NCI-H2107 treated with DMSO at 0.1 percent for 48 hours (cell line): ENCODE data around the gene CHM.
"Not testable (repeated sequence)": the region's sequence is repeated elsewhere in the genome, so short reads cannot be mapped to it uniquely, and the experiment has no call there.

Source experiments
- DNase-seq: peaks from one replicate; lab custom pipeline; 2025; ENCODE audit not compliant: unreplicated experiment; lab: John Stamatoyannopoulos, UW

The CHM gene

GRCh38 chrX:86047174-86047935 is at the start of gene CHM:
Gene CHM (minus strand): TSS chrX:86047558. CDS start chrX:86047532, 26 bp downstream.
- no peak for DNase-seq

DNA sequence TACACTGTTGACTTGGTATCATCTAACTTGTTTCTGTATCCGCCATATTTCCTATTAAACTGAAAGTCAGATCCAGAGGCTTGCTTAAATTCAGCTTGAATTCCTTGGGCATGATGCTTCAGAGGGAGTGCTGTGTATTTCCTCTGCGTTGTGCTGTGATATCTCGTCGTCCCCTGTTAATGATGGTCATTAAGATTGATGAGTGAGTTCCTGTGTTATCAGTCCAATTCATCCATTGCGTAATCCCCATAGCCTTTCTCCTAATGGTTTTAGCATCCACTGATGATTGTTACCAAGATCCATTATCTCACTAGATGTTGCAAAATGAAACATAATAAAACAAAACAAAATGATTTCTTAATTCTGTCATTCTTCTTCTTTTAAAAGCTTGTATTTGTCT is 31.3 kb upstream of the CHM start:
- DNase-seq, result no peak

DNA sequence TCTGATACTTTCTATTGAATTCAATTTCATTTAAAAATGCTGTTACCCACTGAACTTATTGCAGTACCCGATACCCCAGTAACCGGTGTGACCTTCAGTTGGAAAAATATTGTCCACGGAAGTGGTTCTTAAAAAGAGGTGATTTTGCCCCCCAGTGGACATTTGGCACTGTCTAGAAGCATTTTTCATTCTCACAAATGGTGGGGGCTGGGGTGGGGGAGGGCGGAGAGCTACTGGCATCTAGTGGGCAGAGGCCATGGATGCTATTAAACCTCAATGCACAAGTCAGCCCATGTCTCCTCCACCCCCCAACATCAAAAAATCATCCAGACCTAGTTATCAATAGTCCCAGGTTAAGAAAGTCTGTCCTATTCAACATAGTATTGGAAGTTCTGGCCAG is 19.6 kb upstream of the CHM start:
- no peak for DNase-seq

DNA sequence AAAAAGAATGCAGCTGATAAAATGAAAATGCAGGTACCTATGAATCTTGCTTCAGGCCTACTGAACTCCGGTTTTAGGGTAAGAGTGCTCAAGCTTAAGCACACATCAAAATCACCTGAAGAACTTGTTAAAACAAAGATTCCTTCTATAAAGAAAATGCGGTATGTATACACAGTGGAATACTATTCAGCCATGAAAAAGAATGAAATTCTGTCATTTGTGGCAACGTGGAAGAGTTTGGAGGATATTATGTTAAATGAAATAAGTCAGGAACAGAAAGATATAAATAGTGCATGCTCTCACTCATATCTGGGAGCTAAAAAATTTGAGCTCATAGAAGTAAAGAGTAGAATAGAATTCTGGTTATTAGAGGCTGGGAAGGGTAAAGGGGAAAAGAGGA is 14.0 kb upstream of the CHM start:
- DNase-seq, result no peak

- no peak for DNase-seq
Observed at GRCh38 chrX:86051741-86052140, 4.4 kb upstream of the CHM start.

- DNase-seq, result no peak
Observed at GRCh38 chrX:86047936-86048280, 550 bp upstream of the CHM start.

- no peak for DNase-seq
Observed at GRCh38 chrX:86044216-86044615, 3.1 kb downstream of the CHM start.

- DNase-seq, result no peak
Observed at GRCh38 chrX:86039625-86040568, 7.5 kb downstream of the CHM start.

DNA sequence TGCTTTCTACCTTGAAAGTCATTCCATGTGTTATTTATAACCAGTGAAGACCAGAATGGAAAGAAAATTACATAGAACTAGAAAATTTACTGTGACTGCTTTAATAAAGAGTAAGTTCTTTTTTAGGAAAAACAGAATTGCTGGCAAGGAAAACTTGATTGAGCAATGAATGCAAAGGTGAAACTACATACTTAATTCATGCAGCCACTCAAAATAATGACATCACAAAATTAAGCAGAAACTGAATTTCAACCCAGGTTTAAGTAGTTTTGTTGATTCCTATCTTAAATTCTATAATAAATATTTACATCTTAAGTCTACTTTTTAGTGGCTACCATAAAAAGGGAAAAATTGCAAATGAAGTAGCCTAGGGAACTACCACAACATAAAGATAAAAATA is 14.0 kb downstream of the CHM start:
- no peak for DNase-seq

DNA sequence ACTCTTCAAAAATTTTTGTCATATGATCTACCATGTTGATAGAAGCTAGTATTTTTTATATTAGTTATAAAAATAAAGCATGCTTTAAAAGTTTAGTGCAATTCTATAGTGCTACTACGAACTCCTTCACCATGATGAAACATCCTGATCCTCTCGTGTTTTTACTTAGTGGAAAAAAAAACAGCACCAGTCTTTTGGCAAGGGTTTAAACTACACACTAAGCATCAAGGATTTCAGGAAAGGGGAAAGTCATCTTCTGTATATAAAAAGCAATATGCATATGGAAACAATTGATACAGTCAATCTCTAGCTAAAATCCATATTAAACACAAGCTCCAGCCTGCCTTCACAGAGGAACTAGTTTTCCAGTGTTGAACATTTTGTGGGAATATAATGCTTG is 18.7 kb downstream of the CHM start:
- DNase-seq, result no peak

GRCh38 chrX:86023811-86024210 is 23.5 kb downstream of the CHM start:
- no peak for DNase-seq

DNA sequence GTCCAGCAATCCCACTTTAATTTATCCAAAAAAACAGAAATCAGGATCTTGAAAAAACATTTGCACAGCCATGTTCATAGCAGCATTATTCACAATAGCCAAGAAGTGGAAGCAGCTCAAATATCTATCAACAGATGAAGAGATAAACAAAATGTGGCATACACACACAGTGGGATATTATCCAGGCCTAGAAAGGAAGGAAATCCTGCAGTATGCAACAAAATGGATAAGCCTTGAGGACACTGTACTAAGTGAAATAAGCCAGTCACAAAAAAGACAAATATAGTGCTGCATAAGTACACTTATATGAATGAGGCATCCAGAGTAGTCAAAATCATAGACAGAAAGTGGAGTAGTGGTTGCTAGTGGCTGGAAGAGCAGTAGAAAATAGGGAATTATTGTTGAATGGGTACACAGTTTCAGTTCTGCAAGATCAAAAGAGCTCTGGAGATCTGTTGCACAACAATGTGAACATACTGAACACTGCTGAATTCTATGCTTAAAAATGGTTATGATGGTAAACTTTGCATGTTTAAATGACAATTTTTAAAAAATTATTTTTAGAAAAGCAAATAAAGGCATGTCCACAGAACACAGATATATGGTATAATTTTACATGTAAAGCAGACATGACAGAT is 25.6 kb downstream of the CHM start:
- no peak for DNase-seq

DNA sequence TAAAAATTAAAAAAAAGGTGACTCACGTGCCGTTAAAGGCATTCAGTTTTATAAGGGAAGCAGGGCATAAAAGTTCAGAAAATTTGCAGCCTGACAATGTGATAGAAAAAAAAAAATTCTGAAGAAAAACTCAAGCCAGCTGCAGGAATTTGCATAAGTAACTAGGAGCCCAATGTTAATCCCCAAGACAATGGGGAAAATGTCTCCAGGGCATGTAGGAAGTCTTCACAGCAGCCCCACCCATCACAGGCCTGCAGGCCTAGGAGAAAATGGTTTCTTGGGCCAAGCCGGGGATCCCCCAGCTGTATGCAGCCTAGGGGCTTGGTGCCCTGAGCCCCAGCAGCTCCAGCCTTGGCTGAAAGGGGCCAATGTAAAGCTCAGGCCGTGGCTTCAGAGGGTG is 31.2 kb downstream of the CHM start:
- DNase-seq, result no peak

DNA sequence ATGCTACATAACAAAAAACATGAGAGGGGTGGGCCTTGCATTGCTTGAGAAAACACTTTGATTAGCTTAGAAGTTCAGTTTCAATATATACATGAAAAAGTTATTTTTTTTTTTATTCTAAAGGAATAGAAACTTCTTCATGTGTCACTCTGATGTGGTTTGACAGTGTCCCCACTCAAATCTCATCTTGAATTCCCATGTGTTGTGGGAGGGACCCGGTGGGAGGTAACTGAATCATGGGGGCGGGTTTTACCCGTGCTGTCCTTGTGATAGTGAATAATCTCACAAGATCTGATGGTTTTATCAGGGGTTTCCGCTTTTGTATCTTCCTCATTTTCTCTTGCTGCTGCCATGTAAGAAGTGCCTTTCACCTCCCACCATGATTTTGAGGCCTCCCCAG is 32.4 kb downstream of the CHM start:
- not testable (repeated sequence) for DNase-seq

GRCh38 chrX:86014421-86014820 is 32.9 kb downstream of the CHM start:
- no peak for DNase-seq

GRCh38 chrX:86013792-86014191 is 33.6 kb downstream of the CHM start:
- no peak for DNase-seq

GRCh38 chrX:86012188-86012587 is 35.2 kb downstream of the CHM start:
- DNase-seq, result no peak

DNA sequence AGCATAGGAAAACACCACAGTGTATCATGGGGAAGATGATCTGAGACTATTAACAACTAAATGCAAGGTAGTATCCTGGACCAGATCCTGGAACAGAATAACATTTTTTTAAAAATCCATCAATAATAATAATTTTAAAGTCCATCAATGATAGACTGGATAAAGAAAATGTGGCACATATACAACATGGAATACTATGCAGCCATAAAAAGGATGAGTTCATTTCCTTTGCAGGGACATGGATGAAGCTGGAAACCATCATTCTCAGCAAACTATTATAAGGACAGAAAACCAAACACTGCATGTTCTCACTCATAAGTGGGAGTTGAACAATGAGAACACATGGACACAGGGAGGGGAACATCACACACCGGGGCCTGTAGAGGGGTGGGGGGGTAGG is 37.6 kb downstream of the CHM start:
- not testable (repeated sequence) for DNase-seq

GRCh38 chrX:86007891-86008290 is 39.5 kb downstream of the CHM start:
- DNase-seq, result not testable (repeated sequence)

GRCh38 chrX:86002076-86002896 is 45.1 kb downstream of the CHM start:
- peak; percentile 2 for DNase-seq

DNA sequence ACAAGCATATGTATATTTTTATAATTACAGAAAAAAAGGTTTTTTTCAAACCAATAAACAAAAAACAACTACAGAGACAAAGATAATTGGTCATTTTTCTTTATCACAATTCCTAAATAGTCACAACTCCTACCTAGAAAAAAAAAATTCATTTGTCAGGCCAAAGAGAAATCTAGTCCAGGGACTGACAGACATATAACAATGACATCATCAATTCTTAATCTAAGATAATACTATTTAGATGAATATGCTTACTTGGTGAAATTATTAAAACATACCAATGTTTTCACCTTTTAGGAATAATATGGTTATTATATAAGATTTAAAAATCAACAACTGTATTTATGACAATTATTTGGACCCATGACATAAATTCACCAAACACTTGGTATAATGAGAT is 48.4 kb downstream of the CHM start:
- no peak for DNase-seq
